HG03135 (cell line): Measurements from ENCODE around the gene ZNF77.
"Not testable (repeated sequence)": the region's sequence is repeated elsewhere in the genome, so short reads cannot be mapped to it uniquely, and the experiment has no call there.

Experiments
- ATAC-seq: cut with Tn5 transposase; IDR thresholded peaks from one replicate; pipeline ENCODE4 v1.9.1; 2021; ENCODE audit warnings: mild to moderate bottlenecking, moderate library complexity; ENCODE audit not compliant: unreplicated experiment

Gene ZNF77

GRCh38 chr19:2973229-2973628 lies 28.5 kb upstream of the ZNF77 start:
- ATAC-seq, result no peak

DNA sequence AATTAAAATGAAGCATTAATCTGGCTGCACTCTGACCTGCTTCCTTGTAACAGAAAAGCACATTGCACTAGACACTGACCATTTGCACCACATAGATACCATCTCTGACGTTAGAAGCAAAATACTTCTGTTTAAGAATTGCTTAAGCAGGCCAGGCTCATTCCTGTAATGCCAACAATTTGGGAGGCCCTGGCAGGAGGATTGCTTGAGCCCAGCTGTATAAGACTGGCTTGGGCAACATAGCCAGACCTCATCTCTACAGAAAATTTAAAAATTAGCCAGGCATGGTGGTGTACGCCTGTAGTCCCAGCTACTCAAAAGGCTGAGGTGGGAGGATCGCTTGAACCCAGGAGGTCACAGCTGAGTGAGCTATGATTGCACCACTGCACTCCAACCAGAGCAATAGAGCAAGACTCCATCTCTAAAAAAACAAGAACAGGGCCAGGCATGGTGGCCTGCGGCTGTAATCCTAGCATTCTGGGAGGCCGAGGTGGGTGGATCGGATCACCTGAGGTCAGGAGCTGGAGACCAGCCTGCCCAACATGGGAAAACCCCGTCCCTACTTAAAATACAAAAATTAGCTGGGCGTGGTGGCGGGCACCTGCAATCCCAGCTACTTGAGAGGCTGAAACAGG lies 25.5 kb upstream of the ZNF77 start:
- ATAC-seq, result no peak

DNA sequence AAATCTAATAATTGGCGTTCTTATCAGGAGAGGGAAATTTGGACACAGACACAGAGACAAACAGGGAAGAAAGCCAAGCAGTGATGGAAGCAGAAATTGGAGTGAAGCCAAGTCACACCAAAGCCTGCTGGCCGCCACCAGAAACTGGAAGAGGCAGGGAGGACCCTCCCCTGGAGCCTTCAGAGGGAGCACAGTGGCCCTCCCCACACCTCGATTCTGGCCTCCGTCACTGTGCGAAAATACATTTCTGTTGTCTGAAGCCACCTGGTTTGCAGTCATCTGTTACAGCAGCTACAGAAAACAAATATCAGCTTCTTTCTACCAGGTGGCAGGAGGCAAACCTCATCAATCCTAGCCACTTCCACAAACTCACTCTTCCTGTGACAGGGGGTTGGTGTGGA lies 24.3 kb upstream of the ZNF77 start:
- ATAC-seq, result no peak

GRCh38 chr19:2967972-2968371 lies 23.2 kb upstream of the ZNF77 start:
- no peak for ATAC-seq

DNA sequence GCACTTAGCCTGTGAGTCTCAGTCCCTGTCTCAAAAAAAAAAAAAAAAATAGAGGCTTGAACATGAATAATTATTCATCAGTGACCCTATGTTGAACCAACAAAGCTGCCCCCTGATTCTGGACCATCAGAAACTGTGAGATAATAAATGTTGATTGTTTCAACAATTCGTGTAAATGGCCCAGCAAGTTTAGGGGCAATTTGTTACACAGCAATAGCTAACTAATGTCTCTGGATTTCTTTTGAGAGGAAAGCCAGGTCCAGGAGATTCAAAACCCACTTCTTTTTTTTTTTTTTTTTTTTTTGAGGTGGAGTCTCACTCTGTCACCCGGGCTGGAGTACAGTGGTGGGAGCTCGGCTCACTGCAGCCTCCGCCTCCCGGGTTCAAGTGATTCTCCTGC lies 20.1 kb upstream of the ZNF77 start:
- no peak for ATAC-seq

GRCh38 chr19:2963631-2964030 lies 18.9 kb upstream of the ZNF77 start:
- ATAC-seq, result not testable (repeated sequence)

DNA sequence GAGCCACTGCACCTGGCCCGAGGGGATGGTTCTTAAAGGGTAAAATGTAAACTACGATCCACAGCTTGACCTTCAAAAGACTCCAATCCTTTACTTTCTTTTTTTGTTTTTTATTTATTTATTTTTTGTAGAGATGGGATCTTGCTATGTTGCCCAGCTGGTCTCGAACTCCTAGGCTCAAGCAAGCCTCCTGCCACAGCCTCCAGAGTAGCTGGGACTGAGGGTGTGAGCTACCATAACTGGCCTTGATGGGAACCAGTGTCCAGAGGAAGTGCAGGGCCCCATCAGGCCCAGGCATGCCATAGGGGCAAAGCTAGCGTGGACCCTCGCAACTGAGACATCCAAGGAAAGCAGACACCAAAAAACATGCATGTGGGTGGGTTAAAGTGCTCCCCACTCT lies 18.4 kb upstream of the ZNF77 start:
- ATAC-seq, result no peak

GRCh38 chr19:2962018-2962670 lies 17.4 kb upstream of the ZNF77 start:
- ATAC-seq, result no peak

DNA sequence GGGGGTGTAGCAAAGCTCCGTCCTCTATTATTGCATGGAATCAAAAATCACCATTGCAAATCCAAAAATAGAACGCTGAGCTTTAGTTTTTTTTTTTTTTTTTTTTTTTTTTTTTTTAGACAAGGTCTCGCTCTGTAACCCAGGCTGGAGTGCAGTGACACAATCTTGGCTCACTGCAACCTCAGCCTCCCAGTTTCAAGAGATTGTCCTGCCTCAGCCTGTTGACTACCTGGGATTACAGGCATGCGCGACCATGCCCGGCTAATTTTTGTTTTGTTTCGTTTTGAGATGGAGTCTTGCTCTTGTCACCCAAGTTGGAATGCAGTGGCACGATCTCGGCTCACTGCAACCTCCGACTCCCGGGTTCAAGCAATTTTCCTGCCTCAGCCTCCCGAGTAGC lies 15.3 kb upstream of the ZNF77 start:
- no peak for ATAC-seq

- no peak for ATAC-seq
Observed at GRCh38 chr19:2957160-2957559, 12.4 kb upstream of the ZNF77 start.

GRCh38 chr19:2952953-2953481 lies 8.2 kb upstream of the ZNF77 start:
- ATAC-seq, result no peak

DNA sequence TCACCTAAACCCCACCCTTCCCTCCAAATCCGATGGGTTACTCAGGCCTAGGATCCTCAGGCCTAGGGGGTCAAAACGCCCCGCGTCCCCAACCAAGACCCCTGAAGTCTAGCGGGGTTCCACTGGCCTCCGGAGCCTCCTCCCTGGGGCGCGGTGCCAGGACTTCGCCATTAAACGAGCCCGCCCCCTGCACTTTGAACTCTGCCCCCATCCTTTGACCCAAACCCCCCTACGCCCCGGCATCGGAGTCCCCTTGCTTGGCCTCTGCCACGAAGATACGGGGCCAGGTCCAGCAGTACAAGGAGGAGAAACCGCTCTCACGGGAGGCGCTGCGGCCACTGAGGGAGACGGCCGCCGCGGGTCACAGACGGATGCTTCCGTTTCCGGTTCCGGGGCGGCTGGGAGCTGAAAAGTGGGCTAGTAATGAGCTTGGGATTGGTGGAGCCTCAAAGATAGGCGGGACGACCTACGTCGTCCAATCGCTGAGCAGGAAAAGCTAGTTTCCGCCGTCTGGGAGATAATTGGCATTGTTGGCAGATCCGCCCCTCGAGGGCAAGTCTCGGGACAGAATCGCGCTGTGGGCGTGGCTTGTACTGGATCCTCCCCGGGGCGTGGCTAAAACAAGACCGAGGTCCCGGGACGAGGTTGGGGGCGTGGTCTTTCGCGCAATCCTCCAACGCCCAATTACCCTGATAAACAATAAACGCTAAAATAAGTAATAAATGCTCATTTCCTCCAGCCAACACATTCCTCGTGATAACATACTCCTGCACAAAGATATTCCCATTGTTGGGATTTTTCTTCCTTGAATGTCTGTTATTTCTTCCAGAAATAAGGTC lies 5.7 kb upstream of the ZNF77 start:
- ATAC-seq, result peak; percentile 92

DNA sequence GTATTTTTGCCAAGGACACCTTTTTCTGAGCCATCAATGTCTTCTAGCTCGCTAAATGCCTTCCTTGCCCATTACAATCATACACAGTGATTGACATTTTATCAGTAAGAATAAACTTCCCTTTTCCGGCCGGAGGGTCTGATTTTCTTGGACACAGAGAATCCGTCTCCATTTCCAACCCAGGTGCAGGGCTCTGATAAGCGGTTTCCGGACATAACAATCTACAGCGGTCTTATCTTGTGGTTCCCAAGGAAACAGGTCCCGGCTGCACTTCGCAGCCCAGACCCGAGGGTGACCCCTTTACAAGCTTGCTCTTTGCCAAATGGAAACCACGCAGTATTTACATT lies 5.1 kb upstream of the ZNF77 start:
- peak; percentile 8 for ATAC-seq

DNA sequence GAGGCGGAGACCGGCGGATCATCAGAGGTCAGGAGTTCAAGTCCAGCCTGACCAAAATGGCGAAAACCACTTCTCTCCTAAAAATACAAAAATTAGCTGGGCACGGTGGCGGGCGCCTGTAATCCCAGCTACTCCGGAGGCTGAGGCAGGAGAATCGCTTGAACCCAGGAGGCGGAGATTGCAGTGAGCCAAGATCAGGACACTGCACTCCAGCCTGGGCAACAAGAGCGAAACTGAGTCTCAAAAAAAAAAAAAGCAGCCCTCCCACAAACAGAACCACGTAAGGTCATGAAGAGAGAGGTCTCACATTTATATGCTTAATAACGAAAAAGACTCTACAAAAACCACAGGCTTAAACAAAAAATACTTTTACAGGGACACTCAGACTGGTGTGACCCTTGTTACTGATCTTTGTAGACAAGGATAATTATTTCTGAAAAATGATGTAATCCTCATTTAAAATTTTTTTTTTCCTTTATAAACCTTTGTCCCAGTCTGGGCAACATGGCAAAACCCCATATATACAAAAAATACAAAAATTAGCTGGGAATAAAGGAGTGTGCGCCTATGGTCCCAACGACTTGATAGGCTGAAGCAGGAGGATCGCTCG lies 909 bp upstream of the ZNF77 start:
- no peak for ATAC-seq

GRCh38 chr19:2944403-2944774 lies 382 bp downstream of the ZNF77 start:
- no peak for ATAC-seq

GRCh38 chr19:2942928-2943640 lies 1.7 kb downstream of the ZNF77 start:
- ATAC-seq, result no peak

- ATAC-seq, result not testable (repeated sequence)
Observed at GRCh38 chr19:2935863-2936262, 8.9 kb downstream of the ZNF77 start.

DNA sequence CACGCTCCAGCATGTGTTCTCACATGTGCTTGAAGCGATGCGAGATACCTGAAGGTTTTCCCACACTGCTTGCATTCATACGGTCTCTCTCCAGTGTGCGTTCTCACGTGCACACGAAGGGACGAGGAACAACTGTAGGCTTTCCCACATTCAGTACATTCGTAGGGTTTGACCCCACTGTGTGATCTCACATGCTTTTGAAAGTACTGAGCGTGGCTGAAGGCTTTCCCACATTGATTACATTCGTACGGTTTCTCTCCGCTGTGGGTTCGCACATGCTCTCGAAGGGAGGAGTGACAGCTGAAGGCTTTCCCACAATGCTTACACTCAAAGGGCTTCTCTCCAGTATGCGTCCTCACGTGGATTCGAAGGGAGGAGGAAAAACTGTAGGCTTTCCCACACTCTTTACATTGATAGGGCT lies 11.3 kb downstream of the ZNF77 start:
- no peak for ATAC-seq

- no peak for ATAC-seq
Observed at GRCh38 chr19:2927032-2927430, 17.7 kb downstream of the ZNF77 start.

DNA sequence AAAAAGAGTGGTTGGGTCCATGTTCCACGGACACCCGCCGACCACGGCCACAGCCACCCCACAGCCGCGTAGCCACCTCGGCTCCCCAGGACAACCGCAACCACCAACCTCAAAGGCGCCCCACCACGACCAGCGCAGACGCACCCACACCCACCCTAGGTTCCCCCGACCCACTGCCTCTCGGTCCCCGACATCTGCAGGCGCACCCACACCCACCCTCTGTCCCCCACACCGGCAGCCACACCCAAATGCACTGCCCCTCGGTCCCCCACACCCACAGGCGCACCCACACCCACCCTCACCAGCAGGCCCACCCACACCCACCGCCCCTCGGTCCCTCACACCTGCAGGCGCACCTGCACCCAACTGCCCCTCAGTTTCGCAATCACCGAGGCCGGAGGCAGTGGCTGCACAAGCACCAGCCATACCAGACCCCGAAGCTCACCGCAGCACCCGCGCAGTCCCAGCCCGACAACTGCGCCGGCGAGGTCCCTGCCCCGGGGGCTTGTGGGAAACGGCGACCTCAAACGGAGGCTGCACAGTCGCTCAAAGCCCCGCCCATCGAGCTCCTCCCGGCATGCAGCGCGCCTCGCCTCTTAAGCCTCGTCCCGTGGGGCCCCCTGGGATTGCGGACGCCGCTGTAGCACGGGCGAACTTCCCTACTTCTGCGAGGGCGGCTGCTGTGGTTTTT lies 18.3 kb downstream of the ZNF77 start:
- ATAC-seq, result no peak
